T-helper 17 cell (primary cell): ENCODE measurements around the gene CLINT1. TPM values are rescaled to one million over a fixed set of nuclear protein-coding genes. Genes with fewer than 3 reads are reported as not detected.

Source experiments
- ATAC-seq: fragments of 150-1000 bp; cut with Tn5 transposase; 2 replicates; pipeline ENCODE4 v1.10.0; 2021; ENCODE audit warnings: mild to moderate bottlenecking, moderate library complexity
- DNase-seq, 3 donors: peaks; one replicate each; pipeline versions ENCODE4 v3.0.0 to v3.0.0-alpha.2; 2020 to 2021
- H3K9me3 ChIP-seq: one replicate; pipeline ENCODE4 v1.7.0; 2013; ENCODE audit warnings: low read length, mild to moderate bottlenecking; ENCODE audit not compliant: control insufficient read depth, poor library complexity, severe bottlenecking
- H3K27ac Mint-ChIP-seq: one replicate; pipeline ENCODE4 v1.8.0; 2022; ENCODE audit warnings: mild to moderate bottlenecking, moderate library complexity, mixed read lengths
- H3K27me3 Mint-ChIP-seq: one replicate; pipeline ENCODE4 v1.8.0; 2022; ENCODE audit warnings: mixed read lengths
- H3K36me3 Mint-ChIP-seq: one replicate; pipeline ENCODE4 v1.8.0; 2022; ENCODE audit warnings: low read depth, mixed read lengths
- H3K4me1 Mint-ChIP-seq: one replicate; pipeline ENCODE4 v1.8.0; 2022; ENCODE audit warnings: mild to moderate bottlenecking, mixed read lengths
- H3K4me3 Mint-ChIP-seq: one replicate; pipeline ENCODE4 v1.8.0; 2022; ENCODE audit warnings: mild to moderate bottlenecking, moderate library complexity, mixed read lengths
- total RNA-seq, 4 donors: library from RNA in 2 of 4; stranded (reverse) in 2 of 4; gene quantifications; one replicate each; pipeline ENCODE4 v1.2.3 and lab custom pipeline; 2022 to 2026

The CLINT1 gene
- total RNA-seq, 2 donors from 2014 or later, result 92.7 to 102 TPM

GRCh38 chr5:157821405-157821804 is 37.5 kb downstream of the CLINT1 start:
- H3K27me3 Mint-ChIP-seq, result no peaks in the 10 kb centered on the region
- peak overlapping the region; percentile 45 for H3K27ac Mint-ChIP-seq
- no peak overlapping the region for H3K4me3 Mint-ChIP-seq
- H3K4me1 Mint-ChIP-seq, result peaks cover 21% of the 10 kb centered on the region
- no peaks in the 10 kb centered on the region for H3K36me3 Mint-ChIP-seq
- no peaks in the 10 kb centered on the region for H3K9me3 ChIP-seq
- no peak for DNase-seq
- ATAC-seq, result no peak

- no peak for DNase-seq
These were observed 38.2 kb downstream of the CLINT1 start for GRCh38 chr5:157820593-157821252.

GRCh38 chr5:157819502-157820115 is 39.3 kb downstream of the CLINT1 start:
- no peak for ATAC-seq
- peaks cover 21% of the 10 kb centered on the region for H3K4me1 Mint-ChIP-seq
- no peaks in the 10 kb centered on the region for H3K27me3 Mint-ChIP-seq
- H3K36me3 Mint-ChIP-seq, result no peaks in the 10 kb centered on the region
- no peak overlapping the region for H3K4me3 Mint-ChIP-seq
- H3K9me3 ChIP-seq, result no peaks in the 10 kb centered on the region
- DNase-seq, result no peak
- no peak overlapping the region for H3K27ac Mint-ChIP-seq

More at GRCh38 chr5:157820593-157821252, 38.2 kb downstream of the CLINT1 start:
- no peak for ATAC-seq
- peaks cover 21% of the 10 kb centered on the region for H3K4me1 Mint-ChIP-seq
- H3K36me3 Mint-ChIP-seq, result no peaks in the 10 kb centered on the region
- no peaks in the 10 kb centered on the region for H3K9me3 ChIP-seq
- H3K27me3 Mint-ChIP-seq, result no peaks in the 10 kb centered on the region
- H3K27ac Mint-ChIP-seq, result peak overlapping the region; percentile 45
- no peak overlapping the region for H3K4me3 Mint-ChIP-seq

GRCh38 chr5:157818368-157818767 is 40.6 kb downstream of the CLINT1 start:
- no peak overlapping the region for H3K27ac Mint-ChIP-seq

DNA sequence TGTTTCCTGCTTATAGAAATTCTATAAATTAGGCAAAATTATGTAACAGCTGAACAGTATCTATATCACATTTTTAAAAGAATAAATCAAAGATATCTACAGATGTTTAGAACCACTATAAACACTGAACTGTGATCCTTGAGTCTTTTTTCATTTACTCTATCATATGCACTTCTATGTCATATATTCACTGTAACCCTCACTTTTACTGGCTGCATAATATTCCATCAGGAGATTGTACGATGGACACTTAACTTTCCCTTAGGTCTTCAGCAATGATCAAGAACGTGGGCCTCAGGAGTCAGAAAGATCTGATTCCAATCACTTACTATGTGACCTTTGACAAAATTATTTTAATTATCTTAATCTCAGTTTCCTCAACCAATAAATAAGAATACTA is 41.0 kb downstream of the CLINT1 start:
- Mint-ChIP-seq H3K36me3 (peaks cover 2% of the 10 kb centered on the region), H3K27ac (no peak overlapping the region), H3K4me1 (peaks cover 19% of the 10 kb centered on the region), H3K4me3 (no peak overlapping the region), H3K27me3 (no peaks in the 10 kb centered on the region)
- DNase-seq (no peak), ATAC-seq (no peak)
- no peaks in the 10 kb centered on the region for H3K9me3 ChIP-seq

More at GRCh38 chr5:157818368-157818767, 40.6 kb downstream of the CLINT1 start:
- Mint-ChIP-seq H3K27me3 (no peaks in the 10 kb centered on the region), H3K36me3 (no peaks in the 10 kb centered on the region), H3K4me1 (peaks cover 17% of the 10 kb centered on the region), H3K4me3 (no peak overlapping the region)
- H3K9me3 ChIP-seq, result no peaks in the 10 kb centered on the region
- DNase-seq (no peak), ATAC-seq (no peak)

DNA sequence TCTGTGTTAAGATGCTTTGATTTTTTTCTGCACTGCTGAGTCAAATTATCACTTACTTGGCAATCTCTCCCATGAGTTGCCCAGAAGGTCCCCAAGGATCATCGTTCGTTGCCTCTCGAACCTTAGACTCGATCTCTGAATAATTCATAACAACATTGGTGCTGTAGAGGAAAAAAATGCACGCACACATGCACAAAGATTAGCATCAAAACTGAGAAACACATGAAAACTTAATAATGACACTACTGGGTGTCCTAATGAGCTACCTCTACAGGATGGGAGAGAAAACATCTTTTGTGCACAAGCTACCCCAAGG is 41.6 kb downstream of the CLINT1 start:
- Mint-ChIP-seq H3K4me3 (no peak overlapping the region), H3K4me1 (peaks cover 19% of the 10 kb centered on the region), H3K36me3 (peaks cover 2% of the 10 kb centered on the region), H3K27me3 (no peaks in the 10 kb centered on the region), H3K27ac (no peak overlapping the region)
- ATAC-seq, result no peak
- no peak for DNase-seq
- H3K9me3 ChIP-seq, result no peaks in the 10 kb centered on the region

- Mint-ChIP-seq H3K36me3 (peaks cover 2% of the 10 kb centered on the region), H3K4me3 (no peak overlapping the region), H3K27ac (no peak overlapping the region), H3K27me3 (no peaks in the 10 kb centered on the region), H3K4me1 (peaks cover 17% of the 10 kb centered on the region)
- peak; percentile 56 for ATAC-seq
- no peak for DNase-seq
- H3K9me3 ChIP-seq, result no peaks in the 10 kb centered on the region
These were observed 42.1 kb downstream of the CLINT1 start for GRCh38 chr5:157816682-157817386.

- H3K36me3 Mint-ChIP-seq, result peaks cover 6% of the 10 kb centered on the region
- H3K9me3 ChIP-seq, result no peaks in the 10 kb centered on the region
- no peaks in the 10 kb centered on the region for H3K27me3 Mint-ChIP-seq
- DNase-seq (no peak), ATAC-seq (no peak)
- no peak overlapping the region for H3K4me3 Mint-ChIP-seq
- H3K27ac Mint-ChIP-seq, result no peak overlapping the region
- peaks cover 5% of the 10 kb centered on the region for H3K4me1 Mint-ChIP-seq
These were observed 46.9 kb downstream of the CLINT1 start for GRCh38 chr5:157812086-157812485.

DNA sequence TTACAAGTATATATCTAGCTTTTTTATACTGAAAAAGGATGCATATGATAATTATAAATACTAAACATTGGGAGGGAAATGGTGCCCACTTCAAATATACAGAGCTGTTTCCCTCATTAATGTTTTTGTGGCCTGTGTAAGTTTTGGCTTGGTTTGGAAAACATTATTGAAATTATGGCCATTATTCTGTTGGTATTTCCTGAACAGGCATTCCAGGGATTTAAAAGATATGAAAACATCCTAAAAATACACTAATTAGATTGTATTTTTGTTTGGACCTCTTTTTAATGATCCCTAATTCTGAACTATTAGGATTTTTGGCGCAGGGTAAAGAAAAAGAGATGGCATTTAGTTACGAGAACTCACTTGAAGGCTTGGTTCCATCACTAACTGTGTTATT is 50.9 kb downstream of the CLINT1 start:
- Mint-ChIP-seq H3K4me3 (no peak overlapping the region), H3K4me1 (peaks cover 7% of the 10 kb centered on the region), H3K27ac (no peak overlapping the region), H3K27me3 (no peaks in the 10 kb centered on the region), H3K36me3 (peaks cover 11% of the 10 kb centered on the region)
- DNase-seq (no peak), ATAC-seq (no peak)
- H3K9me3 ChIP-seq, result no peaks in the 10 kb centered on the region

DNA sequence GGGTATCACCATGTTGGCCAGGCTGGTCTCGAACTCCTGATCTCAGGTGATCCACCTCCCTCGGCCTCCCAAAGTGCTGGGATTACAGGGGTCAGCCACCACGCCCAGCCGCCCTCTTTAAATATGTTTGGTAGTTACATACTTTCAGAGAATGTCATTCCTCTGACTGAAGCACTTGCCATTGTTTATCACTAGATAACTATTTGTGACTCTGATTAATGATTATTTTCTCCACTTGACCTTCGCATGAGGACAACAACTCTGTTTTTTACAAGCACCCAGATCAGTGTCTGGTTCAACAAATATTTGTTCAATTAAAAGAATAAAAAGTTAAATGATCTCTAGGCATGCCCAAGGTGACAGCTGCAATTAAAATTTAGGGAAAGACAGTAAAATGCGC is 56.2 kb downstream of the CLINT1 start:
- no peak for DNase-seq
- no peaks in the 10 kb centered on the region for H3K27me3 Mint-ChIP-seq
- ATAC-seq, result no peak
- H3K4me1 Mint-ChIP-seq, result peaks cover 5% of the 10 kb centered on the region
- no peak overlapping the region for H3K27ac Mint-ChIP-seq
- no peak overlapping the region for H3K4me3 Mint-ChIP-seq
- H3K36me3 Mint-ChIP-seq, result peaks cover 5% of the 10 kb centered on the region
- no peaks in the 10 kb centered on the region for H3K9me3 ChIP-seq

- peaks cover 3% of the 10 kb centered on the region for H3K36me3 Mint-ChIP-seq
- no peak for ATAC-seq
These were observed 58.8 kb downstream of the CLINT1 start for GRCh38 chr5:157800137-157800536.

GRCh38 chr5:157799578-157799977 is 59.4 kb downstream of the CLINT1 start:
- no peaks in the 10 kb centered on the region for H3K27me3 Mint-ChIP-seq
- no peak overlapping the region for H3K27ac Mint-ChIP-seq
- peaks cover 5% of the 10 kb centered on the region for H3K4me1 Mint-ChIP-seq
- H3K4me3 Mint-ChIP-seq, result no peak overlapping the region
- no peak for DNase-seq
- H3K36me3 Mint-ChIP-seq, result peaks cover 3% of the 10 kb centered on the region
- H3K9me3 ChIP-seq, result no peaks in the 10 kb centered on the region
- no peak for ATAC-seq

More at GRCh38 chr5:157800137-157800536, 58.8 kb downstream of the CLINT1 start:
- H3K4me1 Mint-ChIP-seq, result peaks cover 5% of the 10 kb centered on the region
- no peak overlapping the region for H3K4me3 Mint-ChIP-seq
- no peaks in the 10 kb centered on the region for H3K9me3 ChIP-seq
- H3K27ac Mint-ChIP-seq, result no peak overlapping the region
- DNase-seq, result no peak
- H3K27me3 Mint-ChIP-seq, result no peaks in the 10 kb centered on the region

- no peaks in the 10 kb centered on the region for H3K9me3 ChIP-seq
- no peak for DNase-seq
- no peak overlapping the region for H3K4me3 Mint-ChIP-seq
- peaks cover 9% of the 10 kb centered on the region for H3K36me3 Mint-ChIP-seq
- H3K27ac Mint-ChIP-seq, result no peak overlapping the region
- H3K27me3 Mint-ChIP-seq, result no peaks in the 10 kb centered on the region
- ATAC-seq, result no peak
- peaks cover 9% of the 10 kb centered on the region for H3K4me1 Mint-ChIP-seq
These were observed 65.6 kb downstream of the CLINT1 start for GRCh38 chr5:157793301-157793700.
